GM21390 (cell line): ENCODE results near the gene PLXND1.

Experiments used
- ATAC-seq: cut with Tn5 transposase; IDR thresholded peaks from one replicate; pipeline ENCODE4 v1.9.1; 2021; ENCODE audit not compliant: unreplicated experiment

PLXND1 gene

GRCh38 chr3:129627350-129628168 is 21.1 kb upstream of the PLXND1 start:
- ATAC-seq = peak; percentile 39

GRCh38 chr3:129626744-129627349 is 20.4 kb upstream of the PLXND1 start:
- peak; percentile 94 for ATAC-seq

GRCh38 chr3:129625072-129625874 is 18.8 kb upstream of the PLXND1 start:
- no peak for ATAC-seq

GRCh38 chr3:129624347-129625071 is 18.0 kb upstream of the PLXND1 start:
- ATAC-seq = no peak

DNA sequence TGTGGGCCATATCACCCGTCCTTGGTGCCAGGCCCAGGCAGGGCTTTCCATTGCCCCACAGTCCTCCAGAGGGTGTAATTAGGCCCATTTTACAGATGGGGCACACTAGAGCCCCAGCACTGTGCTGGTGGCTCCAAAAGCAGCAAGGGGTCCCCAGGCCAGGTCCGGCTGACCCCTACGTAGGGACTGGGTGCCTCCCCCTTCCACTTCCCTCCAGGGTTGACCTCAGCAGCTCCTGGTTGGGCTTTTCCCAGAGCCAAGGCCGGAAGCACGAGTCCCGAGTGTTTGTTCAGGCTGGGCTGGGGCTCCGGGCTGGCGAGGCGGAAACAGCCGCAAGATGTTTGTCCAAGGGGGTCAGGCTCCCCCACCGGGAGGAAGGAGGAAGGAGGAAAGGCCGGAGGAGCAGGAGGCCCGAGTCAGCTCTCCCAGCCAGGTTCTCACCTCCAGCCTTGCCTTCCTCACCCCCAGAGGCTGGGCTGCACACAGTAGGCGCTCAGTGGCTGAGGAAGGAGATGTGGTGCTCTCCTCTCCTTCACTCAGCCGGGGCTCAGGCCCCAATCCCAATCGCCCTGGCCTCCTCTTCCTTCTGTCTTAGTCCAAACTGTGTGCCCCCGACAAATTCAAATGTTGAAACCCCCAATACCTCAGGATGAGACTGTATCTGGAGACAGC is 17.1 kb upstream of the PLXND1 start:
- no peak for ATAC-seq

DNA sequence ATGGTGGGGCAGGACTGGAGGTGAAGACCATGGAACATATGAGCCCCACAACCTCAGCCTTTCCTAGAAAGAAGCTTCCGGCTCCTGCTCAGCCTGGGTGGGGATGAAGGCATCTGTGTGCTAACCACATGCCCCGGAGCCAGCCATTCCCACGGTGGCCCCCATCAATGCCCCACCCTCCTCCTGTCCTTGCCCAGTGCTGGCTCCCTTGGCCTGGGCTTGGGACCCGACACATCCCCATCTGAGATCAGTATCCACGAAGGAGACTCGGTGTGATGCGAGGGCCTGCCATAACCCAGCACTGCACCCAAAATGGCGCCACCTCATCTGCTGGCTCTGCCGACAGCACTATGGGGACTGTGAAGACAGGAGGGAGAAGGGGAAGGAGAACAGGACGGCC is 16.5 kb upstream of the PLXND1 start:
- ATAC-seq = no peak

DNA sequence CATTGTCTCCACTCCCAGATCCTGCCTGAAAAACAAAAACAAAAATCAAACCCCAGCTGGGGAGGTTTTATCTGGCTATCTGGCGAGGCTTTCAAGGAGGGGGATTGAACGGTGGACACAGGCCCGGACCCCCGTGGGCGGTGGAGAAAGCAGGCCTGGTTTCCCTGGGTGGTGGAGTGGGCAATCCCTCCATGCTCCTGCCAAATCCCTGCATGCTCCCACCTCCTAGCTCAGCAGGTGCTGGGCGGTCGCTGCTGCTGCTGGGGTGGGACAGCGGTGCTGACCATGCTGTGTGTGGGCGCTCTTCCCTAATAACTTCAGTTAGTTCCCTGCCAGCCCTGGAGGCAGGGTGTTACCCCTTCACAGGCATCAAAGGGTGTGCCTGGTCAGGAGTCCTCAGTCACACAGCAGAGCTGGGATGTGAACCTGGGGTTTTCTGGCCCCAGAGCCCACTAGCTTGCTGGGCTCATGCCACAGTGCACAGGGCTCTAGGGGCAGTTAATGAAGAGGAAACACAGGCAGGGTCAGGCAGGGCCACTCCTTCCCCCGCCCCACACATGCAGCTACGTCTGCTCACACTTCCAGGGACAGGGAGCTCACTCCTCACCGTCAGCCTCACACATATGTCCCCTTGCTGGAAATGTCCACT is 15.9 kb upstream of the PLXND1 start:
- ATAC-seq = no peak

GRCh38 chr3:129621626-129622225 is 15.2 kb upstream of the PLXND1 start:
- ATAC-seq = no peak

DNA sequence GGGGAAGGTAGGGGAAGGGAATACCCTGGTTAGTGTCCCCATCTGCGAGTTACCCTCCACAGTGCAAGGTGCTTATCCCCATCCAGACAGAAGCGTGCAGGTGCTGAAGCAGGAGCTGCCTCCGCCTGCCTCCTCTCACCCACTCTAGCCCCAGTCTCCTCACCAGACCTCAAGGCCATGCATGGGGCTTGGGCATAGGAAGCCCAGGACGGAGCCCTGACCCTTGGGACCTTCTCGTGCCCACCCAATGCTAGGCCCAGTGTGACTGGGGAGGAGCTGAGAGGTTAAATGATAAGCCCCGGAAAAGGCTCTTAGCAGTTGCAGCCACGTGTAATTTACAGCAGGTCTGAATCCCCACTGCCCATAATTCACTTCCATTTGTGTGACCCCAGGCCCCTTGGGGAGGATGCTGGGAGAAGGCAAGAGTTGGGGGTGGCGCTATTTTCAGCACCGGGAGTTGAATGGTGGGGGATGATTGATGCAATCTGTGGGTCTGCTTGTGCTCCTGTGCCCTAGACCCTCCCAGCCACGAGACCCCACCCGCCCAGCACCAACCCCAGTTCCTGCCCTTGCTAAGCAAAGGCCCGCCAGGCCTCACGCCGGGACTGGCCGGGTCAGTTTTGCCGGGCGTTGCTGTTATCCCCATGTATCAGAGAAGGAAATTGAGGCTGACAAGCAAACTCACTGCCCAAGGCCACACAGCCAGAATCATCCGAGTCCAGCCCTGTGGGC is 14.5 kb upstream of the PLXND1 start:
- no peak for ATAC-seq

DNA sequence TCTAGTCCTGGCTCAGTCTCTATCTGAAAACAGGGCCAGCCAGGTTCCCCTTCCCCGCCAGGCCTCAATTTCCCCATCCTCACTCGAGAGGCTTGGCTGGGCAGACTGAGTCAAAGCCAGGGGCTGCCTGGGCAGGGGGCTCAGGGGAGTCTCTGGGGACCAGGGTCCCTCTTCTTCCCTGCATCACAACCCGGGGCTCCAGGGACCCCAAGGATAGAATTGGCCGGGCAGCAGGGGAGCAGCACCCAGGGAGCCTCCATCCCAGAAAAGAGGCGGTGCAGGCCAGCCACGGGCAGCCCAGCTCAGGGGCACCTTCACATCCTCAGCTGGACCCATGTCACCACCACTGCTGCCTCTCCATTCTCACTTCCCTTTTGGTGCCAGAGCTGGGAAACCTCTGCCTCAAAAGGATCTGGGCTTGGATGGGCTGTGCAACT is 13.3 kb upstream of the PLXND1 start:
- no peak for ATAC-seq

DNA sequence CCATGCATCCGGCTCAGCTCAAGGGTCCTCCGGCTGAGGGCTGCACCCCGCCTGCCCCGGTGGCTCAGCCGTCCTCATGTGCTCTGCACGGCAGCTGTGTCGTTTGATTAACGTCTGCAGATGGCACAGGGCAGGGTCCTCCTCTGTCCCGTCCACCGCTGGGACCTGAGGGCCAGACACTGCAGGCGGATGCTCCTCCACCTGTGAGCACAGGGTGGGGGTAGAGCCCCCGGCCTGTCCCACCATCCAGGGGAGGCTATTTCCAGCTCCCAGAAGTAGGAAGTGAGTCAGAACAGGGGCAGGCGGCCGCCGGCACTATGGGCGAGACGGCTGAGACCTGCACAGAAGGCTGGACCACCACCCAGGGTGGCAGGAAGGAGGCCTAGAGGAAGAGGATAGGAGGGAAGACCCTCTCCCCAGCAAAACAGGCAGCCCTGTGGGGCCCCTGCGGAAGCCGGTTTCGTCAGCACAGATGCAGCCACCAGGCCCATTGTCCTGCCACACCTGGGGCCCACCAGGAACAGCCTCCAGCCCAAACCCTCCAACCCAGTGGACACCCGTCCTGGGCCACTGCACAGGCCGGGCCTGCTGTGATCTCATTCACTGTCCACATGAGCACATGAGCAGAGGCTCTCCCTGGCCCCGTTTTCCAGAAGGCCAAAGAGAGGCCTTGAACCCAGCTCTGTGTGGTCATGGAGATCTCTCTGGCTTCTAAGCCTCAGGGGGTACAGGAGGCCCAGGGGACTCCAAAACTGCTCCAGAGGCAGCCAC is 12.6 kb upstream of the PLXND1 start:
- ATAC-seq = no peak

- ATAC-seq = no peak
These were observed 11.8 kb upstream of the PLXND1 start for GRCh38 chr3:129618186-129618820.

GRCh38 chr3:129617381-129618185 is 11.1 kb upstream of the PLXND1 start:
- no peak for ATAC-seq

GRCh38 chr3:129616713-129617112 is 10.2 kb upstream of the PLXND1 start:
- ATAC-seq = no peak

DNA sequence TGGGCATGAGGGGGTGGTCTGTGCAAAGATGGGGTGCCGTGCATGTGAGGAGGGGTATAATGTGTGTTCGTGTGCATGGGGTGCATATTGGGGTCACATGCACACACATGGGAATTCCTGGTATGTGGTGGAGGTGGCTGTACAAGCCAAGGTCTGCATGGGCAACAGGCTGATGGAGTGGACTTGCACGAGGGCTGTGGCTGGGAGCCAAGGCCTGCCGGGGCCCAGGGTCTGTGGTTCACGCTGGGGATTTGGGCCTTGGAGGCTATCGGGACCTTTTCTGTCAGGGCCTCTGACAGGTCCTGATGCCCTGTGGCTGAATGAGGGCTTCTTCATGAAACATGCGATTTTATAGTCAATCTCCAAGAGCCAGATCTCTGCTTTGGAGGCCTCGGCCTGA is 9.8 kb upstream of the PLXND1 start:
- no peak for ATAC-seq

GRCh38 chr3:129615751-129616281 is 9.3 kb upstream of the PLXND1 start:
- ATAC-seq = no peak

DNA sequence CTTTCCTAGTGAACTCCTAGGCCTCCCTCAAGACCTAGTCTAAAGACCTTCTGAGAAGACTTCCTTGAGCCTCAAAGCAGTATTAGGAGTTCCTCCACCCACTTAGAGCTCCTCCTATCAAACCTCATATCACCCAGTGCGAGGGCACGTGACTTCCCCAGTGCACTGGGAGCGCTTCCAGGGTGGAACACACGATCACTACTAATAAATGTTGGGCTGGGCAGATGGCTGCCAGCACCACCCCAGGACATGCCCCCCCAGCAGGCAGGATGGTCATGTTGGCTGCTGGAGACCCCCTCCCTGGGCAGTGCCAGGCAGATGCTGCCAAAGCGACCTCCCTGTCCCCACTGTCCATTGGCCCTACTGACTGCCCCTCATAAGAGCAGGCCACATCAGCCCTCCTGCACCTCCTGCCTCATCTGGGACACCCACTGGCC is 8.5 kb upstream of the PLXND1 start:
- ATAC-seq = no peak
